ENCODE results near the gene CFAP251.

Gene CFAP251

GRCh38 chr12:122001466-122002209 lies 83.2 kb downstream of the CFAP251 start:
- no peak for DNase-seq (ENCODE audit: low read depth, low spot score)

- DNase-seq (ENCODE audit: low read depth, low spot score) = no peak
Observed at GRCh38 chr12:122003651-122004611, 85.5 kb downstream of the CFAP251 start.

GRCh38 chr12:122004633-122005071 lies 86.3 kb downstream of the CFAP251 start:
- DNase-seq (ENCODE audit: low read depth, low spot score) = no peak

GRCh38 chr12:122005252-122005776 lies 86.9 kb downstream of the CFAP251 start:
- no peak for DNase-seq (ENCODE audit: low read depth, low spot score)

- DNase-seq (ENCODE audit: low read depth, low spot score) = no peak
Observed at GRCh38 chr12:122006186-122006926, 88.0 kb downstream of the CFAP251 start.

GRCh38 chr12:122009741-122010140 lies 91.3 kb downstream of the CFAP251 start:
- no peak for DNase-seq (ENCODE audit: low read depth, low spot score)

- DNase-seq (ENCODE audit: low read depth, low spot score) = no peak
Observed at GRCh38 chr12:122012184-122012583, 93.8 kb downstream of the CFAP251 start.

GRCh38 chr12:122013136-122013535 lies 94.7 kb downstream of the CFAP251 start:
- no peak for DNase-seq (ENCODE audit: low read depth, low spot score)

GRCh38 chr12:122013791-122014590 lies 95.6 kb downstream of the CFAP251 start:
- DNase-seq (ENCODE audit: low read depth, low spot score) = no peak

- DNase-seq (ENCODE audit: low read depth, low spot score) = no peak
Observed at GRCh38 chr12:122014781-122015180, 96.4 kb downstream of the CFAP251 start.

GRCh38 chr12:122018457-122018856 lies 100.1 kb downstream of the CFAP251 start:
- DNase-seq (ENCODE audit: low read depth, low spot score) = no peak

GRCh38 chr12:122018937-122019336 lies 100.5 kb downstream of the CFAP251 start:
- DNase-seq (ENCODE audit: low read depth, low spot score) = no peak

GRCh38 chr12:122020795-122021192 lies 102.4 kb downstream of the CFAP251 start:
- no peak for DNase-seq (ENCODE audit: low read depth, low spot score)

GRCh38 chr12:122021193-122021821 lies 102.9 kb downstream of the CFAP251 start:
- DNase-seq (ENCODE audit: low read depth, low spot score) = no peak

- DNase-seq (ENCODE audit: low read depth, low spot score) = peak; percentile 19
Observed at GRCh38 chr12:122021822-122022392, 103.5 kb downstream of the CFAP251 start, which contains the start of gene BCL7A. TSS of gene BCL7A (plus strand) at chr12:122021884. CDS start at chr12:122022092, 208 bp downstream.

- no peak for DNase-seq (ENCODE audit: low read depth, low spot score)
Observed at GRCh38 chr12:122022393-122023338, 104.3 kb downstream of the CFAP251 start.

- no peak for DNase-seq (ENCODE audit: low read depth, low spot score)
Observed at GRCh38 chr12:122023339-122024131, 105.1 kb downstream of the CFAP251 start.

Data from activated naive CD8-positive, alpha-beta T cell treated with anti-CD3 and anti-CD28 coated beads, Interleukin-2, amount 50 U/mL, for 16 hours (primary cell).